ENCODE data around the gene NPPA.

DNA sequence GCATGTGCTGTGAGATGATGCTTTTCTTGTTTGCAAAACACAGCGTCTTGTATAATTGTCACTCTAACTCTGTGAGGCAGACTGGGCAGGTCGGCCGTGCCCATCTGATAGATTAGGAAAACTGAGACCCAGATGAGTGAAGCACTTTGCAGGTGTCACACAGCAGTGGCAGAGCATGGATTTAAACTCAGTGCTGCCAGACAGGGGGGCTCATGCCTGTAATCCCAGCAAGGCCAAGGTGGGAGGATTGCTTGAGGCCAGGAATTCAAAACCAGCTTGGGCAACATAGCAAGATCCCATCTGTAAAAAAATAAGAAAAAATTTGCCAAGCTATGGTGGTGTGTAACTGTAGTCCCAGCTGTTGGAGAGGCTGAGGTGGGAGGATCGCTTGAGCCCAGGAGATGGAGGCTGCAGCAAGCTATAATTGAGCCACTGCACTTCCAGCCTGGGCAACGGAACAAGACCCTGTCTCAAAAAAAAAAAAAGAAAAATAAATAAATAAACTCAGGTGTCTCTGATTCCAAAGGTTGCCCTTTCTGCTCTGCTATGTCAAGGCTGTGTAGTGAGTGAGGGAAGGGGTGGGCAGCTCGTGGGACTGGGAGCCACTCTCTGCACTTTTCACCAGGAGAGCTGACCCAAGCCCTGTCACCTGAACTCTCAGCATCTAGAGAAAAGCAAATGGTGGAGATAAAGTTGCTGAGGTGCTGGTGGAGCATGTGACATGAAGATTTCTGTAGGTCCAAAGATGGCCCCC, 44.0 kb upstream of the NPPA start:
- TF ChIP-seq, protein P1, sequence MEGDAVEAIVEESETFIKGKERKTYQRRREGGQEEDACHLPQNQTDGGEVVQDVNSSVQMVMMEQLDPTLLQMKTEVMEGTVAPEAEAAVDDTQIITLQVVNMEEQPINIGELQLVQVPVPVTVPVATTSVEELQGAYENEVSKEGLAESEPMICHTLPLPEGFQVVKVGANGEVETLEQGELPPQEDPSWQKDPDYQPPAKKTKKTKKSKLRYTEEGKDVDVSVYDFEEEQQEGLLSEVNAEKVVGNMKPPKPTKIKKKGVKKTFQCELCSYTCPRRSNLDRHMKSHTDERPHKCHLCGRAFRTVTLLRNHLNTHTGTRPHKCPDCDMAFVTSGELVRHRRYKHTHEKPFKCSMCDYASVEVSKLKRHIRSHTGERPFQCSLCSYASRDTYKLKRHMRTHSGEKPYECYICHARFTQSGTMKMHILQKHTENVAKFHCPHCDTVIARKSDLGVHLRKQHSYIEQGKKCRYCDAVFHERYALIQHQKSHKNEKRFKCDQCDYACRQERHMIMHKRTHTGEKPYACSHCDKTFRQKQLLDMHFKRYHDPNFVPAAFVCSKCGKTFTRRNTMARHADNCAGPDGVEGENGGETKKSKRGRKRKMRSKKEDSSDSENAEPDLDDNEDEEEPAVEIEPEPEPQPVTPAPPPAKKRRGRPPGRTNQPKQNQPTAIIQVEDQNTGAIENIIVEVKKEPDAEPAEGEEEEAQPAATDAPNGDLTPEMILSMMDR (IDR thresholded peaks at IDR 0.05): no peak
- no peak for TF ChIP-seq EZH2 (IDR thresholded peaks at IDR 0.05)
